GM19468 (cell line): ENCODE results near the gene FAM13B.
"Not testable (repeated sequence)": the region's sequence is repeated elsewhere in the genome, so short reads cannot be mapped to it uniquely, and the experiment has no call there.

Experiments used
- ATAC-seq: cut with Tn5 transposase; IDR thresholded peaks from one replicate; pipeline ENCODE4 v1.9.1; 2021; ENCODE audit warnings: mild to moderate bottlenecking, moderate library complexity, moderate number of reproducible peaks; ENCODE audit not compliant: unreplicated experiment; ENCODE audit errors: extremely low read depth

FAM13B gene

GRCh38 chr5:137994556-137994955 is 38.3 kb downstream of the FAM13B start:
- ATAC-seq = no peak

- no peak for ATAC-seq
Observed at GRCh38 chr5:137989419-137989818, 43.5 kb downstream of the FAM13B start.

GRCh38 chr5:137975208-137975607 is 57.7 kb downstream of the FAM13B start:
- no peak for ATAC-seq

DNA sequence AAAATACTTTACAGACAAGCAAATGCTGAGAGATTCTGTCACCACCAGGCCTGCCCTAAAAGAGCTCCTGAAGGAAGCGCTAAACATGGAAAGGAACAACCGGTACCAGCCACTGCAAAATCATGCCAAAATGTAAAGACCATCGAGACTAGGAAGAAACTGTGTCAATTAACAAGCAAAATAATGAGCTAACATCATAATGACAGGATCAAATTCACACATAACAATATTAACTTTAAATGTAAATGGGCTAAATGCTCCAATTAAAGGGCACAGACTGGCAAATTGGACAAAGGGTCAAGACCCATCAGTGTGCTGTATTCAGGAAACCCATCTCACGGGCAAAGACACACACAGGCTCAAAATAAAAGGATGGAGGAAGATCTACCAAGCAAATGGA is 62.5 kb downstream of the FAM13B start:
- not testable (repeated sequence) for ATAC-seq

DNA sequence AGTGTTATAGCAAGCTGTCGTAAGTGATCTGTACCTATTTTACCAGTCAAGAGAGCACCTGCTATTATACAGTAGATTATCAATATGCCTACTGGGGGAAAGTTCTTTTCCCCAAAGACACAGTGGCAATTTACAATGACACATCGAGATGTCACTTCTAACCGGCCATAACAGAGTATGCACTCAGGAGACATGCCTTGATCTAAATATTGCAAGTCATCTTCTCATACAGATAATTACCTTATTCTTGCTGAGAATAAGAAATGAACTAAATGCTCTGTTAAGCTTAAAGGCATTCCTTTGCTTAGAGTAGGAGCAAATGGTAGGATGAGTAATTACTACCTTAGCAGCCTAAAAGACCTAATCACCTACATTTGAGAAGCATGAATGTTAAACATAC is 72.1 kb downstream of the FAM13B start:
- ATAC-seq = no peak

GRCh38 chr5:137960141-137960540 is 72.7 kb downstream of the FAM13B start:
- ATAC-seq = no peak

GRCh38 chr5:137959488-137959887 is 73.4 kb downstream of the FAM13B start:
- no peak for ATAC-seq

DNA sequence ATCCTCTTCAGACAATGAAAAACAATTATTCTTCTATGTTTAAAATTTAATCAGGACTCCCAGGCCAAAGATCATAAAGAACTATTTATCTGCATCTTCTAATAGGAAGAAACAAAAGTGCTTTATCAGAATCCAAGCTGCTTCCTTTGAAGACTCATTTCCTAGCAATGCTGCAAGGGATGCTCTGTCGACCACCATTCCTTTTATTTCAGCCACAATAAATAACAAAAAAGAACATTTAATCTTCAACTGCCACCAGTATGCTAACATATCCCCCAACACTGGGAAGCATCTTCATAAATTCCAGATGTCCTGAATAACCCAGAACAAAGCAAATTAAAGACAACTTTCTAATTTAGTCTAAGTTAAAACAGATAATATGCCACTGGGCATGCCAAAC is 74.9 kb downstream of the FAM13B start:
- no peak for ATAC-seq

DNA sequence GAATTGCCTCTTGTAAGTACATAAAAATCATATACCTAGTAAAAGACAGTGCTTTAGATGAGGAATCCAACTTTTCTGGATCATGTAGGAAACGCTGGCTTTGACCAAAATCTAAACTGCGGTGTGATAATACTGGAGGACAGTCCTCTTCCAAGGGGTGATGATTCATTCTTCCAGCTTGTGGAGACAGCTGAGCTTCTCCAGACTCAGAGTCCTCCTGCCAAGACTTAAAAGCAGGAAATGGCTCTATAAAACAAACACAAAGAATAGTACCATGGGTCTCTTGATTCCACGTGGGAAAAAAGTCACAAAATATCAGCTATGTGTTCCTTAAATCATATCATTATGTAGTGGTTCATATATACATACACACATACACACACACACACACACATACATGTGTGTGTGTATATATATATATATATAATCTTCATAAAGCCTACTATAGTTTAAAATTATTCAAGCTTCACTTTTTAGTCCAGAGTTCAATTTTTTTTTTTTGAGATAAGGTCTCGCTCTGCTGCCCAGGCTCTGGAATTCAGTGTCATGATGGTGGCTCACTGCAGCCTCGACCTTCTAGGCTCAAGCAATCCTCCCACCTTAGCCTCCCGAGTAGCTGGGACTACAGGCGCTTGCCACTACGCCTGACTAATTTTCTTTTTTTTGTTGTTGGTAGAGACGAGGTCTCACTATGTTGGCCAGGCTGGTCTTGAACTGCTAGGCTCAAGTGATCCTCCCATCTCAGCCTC is 78.6 kb downstream of the FAM13B start:
- ATAC-seq = no peak

DNA sequence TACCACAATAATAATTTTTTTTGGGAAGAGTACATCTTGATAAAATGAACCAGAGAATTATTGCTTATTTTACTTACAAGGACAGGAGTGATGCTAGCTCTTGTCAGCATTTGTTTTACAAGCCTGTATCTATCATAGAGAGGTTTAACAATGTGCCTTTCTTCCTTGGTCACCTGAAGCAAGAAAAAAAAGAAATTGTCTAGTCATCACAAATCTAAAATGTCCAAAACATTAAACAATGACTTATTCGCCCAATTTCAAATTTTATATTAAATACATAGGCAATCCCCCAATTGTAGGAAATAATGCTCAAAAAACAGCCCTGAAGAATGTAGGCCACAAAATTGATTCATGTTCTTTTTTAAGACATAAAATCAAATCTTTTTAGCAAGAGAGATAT is 87.1 kb downstream of the FAM13B start:
- ATAC-seq = no peak

DNA sequence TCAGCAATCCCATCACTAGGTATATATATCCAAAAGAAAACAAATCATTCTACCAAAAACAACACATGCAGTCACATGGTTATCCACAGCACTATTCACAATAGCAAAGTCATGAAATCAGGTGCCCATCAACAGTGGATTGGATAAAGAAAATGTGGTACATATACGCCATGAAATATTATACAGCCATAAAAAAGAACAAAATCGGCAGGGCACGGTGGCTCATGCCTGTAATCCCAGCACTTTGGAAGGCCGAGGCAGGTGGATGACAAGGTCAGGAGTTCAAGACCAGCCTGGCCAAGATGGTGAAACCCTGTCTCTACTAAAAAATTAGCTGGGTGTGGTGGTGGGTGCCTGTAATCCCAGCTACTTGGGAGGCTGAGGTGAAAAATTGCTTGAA is 88.6 kb downstream of the FAM13B start:
- ATAC-seq = not testable (repeated sequence)

DNA sequence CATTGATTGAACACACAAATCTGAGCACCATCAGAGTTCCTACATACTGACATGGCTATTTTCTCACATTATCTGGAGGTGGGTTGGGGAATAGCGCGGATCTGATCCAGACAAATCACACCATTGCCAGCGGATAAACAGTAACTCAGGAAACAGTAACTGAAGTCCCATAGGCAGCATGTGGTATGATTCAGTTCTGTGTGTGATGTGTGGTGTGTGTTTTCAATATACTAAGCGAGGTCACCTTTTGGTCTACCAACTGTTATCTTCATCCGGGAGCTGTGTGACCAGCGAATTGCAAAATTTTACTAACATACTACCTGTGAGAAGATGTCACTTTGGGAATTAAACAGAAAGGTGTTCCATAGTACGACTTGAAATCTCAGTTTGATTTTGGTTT is 93.5 kb downstream of the FAM13B start:
- ATAC-seq = no peak

DNA sequence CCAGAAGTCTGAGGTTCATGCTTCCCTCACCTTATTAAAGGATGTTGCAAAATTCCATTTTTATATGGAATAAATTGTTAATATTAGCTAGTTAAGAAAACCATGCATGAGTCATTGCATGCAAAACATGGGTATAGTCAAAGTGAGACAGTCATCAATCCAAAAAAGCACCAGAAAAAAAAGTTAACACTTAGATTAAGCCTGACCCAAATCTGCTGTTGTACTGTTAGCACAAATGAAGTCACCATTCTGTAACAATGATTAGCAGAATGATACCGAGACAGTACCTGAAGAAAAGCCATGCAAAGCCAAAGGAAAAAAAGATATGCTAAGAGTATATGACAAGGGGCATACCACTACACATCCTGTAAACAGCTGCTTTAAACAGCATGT is 94.1 kb downstream of the FAM13B start:
- ATAC-seq = no peak

DNA sequence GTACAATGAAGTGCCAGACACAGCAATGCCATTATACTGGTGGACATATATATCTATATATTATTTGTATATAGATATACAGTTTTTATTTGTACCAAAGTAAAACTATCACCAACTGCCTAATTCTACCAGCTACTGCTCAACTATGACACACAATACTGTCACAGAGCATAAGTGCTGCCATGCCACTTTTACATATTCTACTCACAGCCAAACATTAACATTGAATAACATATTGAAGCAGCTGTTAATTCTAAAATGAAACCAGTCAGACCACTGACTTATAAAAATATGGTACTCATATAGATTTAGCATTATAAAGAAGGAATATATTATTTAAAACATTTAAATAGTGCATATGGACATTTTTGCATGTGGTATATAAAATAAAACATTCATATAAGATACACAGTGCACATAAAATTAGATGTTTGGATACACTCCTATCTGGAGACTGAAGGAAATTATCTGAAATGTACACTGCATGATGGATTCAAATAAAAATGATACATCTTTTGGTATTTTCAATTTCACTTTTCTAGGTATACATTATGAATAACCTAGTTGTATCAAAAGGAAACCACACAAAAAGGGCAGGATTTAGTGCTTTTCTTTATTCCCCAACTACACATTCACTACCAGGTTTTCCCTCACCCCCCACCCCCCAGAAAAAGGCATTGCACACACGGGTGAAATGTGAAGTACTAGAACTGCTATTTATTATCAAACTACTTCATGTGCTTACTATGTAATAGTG is 94.7 kb downstream of the FAM13B start:
- no peak for ATAC-seq

DNA sequence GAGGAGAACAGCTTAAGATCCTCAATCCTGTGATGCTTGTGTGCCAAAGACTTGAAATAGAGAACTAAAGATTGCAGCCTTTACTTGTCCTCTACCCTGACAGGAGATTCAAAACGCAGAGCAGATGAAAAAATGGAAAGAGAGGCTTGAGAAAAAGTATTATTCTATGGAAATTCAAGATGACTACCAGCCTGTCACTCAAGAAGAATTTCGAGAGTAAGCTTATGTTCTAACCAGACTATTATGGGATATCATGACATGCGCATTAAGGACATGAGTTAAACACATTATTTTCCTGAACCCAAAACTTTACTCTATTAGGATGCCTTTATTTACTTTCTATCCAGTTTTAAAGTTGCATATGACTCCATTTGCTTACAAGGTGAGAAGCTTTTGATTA is 97.2 kb downstream of the FAM13B start:
- ATAC-seq = no peak

DNA sequence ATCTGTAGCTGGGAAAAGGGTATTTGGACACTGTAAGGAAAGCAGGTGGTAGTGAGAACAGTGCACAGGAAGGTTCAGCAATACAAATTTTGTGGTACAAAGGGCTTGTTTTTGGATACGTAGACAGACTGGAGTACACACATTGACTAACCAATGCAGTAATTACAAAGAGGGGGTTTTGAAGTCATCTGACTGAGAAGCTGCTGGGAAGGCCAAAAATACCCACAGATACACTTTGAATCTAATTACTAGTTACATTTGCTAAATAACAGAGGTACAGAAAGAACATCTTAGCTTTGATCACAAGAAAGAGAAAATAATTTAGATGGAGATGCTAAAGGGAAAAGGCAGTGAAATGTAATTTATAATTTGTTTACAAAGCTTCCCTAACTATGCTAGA is 97.7 kb downstream of the FAM13B start:
- no peak for ATAC-seq

GRCh38 chr5:137933491-137933911 is 99.4 kb downstream of the FAM13B start:
- no peak for ATAC-seq

DNA sequence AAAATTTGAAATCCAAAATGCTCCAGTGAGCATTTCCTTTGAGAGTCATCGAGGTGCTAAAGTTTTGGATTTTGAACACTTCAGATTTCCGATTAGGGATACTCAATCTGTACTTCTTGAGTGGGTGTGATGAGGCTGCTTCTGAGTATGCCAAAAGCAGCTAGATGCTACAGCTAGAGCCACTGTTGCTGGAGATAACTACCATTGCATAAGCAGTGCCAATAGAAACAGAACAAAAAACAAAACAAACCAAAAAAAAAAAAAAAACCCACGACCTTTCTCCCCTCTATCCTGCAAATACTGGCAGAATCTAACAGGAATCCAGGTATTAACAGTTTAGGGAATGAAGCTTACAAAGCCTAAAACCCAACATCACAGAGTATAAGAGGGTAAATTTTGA is 100.1 kb downstream of the FAM13B start:
- no peak for ATAC-seq

DNA sequence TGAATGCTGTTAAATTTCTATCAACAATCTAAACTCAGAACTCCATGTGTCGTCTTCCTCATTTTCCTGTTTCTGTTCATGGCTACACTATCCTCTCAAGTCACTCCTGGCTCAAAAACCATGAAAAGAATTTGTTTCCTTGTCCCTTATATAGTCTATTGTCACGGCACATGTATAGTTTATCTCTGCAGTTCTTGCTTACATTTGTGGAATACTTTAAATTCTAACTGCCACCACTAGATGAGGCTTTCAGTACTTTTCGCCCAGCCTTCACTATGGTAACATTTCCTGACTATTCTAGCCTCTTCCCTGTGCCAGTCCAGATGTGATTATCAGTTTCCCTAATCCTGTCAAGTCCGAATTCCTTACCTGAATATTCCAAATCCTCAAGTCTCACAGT is 109.0 kb downstream of the FAM13B start:
- no peak for ATAC-seq

DNA sequence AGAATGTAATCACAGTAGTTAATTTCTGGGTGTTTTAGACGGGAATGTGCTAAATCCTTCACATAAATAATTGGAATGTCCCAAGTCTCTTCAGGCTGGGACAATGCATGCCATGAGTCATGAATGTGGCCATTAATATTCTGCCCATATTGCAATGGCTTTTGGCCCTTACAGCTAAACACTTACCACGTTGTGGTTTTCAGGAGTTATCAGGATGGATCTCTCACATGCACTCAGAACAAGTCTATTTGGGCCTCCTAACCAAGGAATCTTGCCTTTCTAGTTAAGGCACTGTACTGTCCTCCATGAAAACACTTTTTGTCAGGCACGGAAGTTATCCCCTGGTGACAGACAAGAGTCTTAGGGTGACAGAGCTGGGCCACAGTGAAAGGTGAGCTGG is 110.9 kb downstream of the FAM13B start:
- no peak for ATAC-seq

GRCh38 chr5:137916923-137917322 is 116.0 kb downstream of the FAM13B start:
- no peak for ATAC-seq

DNA sequence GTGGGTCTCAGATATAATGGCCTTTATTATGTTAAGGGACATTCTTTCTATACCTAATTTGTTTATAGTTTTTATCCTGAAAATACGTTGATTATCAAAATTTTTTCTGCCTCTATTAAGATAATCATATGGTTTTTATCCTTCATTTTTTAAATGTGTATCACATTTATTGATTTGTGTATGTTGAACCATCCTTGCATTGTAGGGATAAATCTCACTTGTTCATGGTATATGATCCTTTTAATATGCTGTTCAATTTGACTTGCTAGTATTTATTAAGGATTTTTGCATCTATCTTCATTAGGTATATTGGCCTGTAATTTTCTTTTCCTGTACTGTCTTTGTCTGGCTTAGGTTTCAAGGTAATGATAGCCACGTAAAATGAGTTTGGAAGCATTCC is 118.1 kb downstream of the FAM13B start:
- no peak for ATAC-seq
